ENCODE results near the gene VSTM4. TPM values are rescaled to one million over a fixed set of nuclear protein-coding genes. Genes with fewer than 3 reads are reported as not detected.

Gene VSTM4
- total RNA-seq, 1 donor: 10.1 TPM

DNA sequence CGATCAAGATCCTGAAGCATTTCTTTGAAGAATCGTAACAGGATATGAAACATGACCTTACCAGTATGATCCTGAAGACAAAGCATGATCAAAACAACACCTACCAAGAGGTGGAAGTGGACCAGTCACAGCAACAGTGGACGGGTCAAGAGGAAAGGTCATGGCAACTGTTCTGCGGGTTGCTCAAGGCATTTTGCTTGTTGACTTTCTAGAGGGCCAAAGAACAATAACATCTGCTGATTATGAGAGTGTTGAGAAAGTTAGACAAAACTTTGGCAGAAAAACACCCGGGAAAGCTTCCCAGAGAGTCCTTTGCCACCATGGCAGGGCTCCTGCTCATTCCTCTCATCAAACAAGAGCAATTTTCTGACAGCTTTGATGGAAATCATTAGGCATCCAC is 110.1 kb downstream of the VSTM4 start:
- DNase-seq (ENCODE audit: insufficient read length, low spot score, missing footprints): no peak
- Histone ChIP-seq H3K4me2 (ENCODE audit: insufficient read depth, low read length) (no peak overlapping the region), H3K9me3 (ENCODE audit: low read depth, low read length) (no peaks in the 10 kb centered on the region), H4K20me1 (ENCODE audit: insufficient read depth, low read length) (no peaks in the 10 kb centered on the region), H3K36me3 (ENCODE audit: insufficient read depth, low read length) (no peaks in the 10 kb centered on the region), H3K27me3 (ENCODE audit: insufficient read depth, low read length) (peaks cover 14% of the 10 kb centered on the region), H3K4me3 (ENCODE audit: insufficient read depth, low read length) (no peak overlapping the region), H3K4me1 (ENCODE audit: insufficient read depth, low read length) (no peaks in the 10 kb centered on the region), H3K79me2 (ENCODE audit: insufficient read depth, low read length) (no peaks in the 10 kb centered on the region), H3K27ac (ENCODE audit: low read depth, low read length) (no peak overlapping the region), H2AFZ (ENCODE audit: low read length) (no peak overlapping the region)
- TF ChIP-seq, protein P1, sequence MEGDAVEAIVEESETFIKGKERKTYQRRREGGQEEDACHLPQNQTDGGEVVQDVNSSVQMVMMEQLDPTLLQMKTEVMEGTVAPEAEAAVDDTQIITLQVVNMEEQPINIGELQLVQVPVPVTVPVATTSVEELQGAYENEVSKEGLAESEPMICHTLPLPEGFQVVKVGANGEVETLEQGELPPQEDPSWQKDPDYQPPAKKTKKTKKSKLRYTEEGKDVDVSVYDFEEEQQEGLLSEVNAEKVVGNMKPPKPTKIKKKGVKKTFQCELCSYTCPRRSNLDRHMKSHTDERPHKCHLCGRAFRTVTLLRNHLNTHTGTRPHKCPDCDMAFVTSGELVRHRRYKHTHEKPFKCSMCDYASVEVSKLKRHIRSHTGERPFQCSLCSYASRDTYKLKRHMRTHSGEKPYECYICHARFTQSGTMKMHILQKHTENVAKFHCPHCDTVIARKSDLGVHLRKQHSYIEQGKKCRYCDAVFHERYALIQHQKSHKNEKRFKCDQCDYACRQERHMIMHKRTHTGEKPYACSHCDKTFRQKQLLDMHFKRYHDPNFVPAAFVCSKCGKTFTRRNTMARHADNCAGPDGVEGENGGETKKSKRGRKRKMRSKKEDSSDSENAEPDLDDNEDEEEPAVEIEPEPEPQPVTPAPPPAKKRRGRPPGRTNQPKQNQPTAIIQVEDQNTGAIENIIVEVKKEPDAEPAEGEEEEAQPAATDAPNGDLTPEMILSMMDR (IDR thresholded peaks at IDR 0.05; ENCODE audit: extremely low read depth, low read depth, low read length): no peak

DNA sequence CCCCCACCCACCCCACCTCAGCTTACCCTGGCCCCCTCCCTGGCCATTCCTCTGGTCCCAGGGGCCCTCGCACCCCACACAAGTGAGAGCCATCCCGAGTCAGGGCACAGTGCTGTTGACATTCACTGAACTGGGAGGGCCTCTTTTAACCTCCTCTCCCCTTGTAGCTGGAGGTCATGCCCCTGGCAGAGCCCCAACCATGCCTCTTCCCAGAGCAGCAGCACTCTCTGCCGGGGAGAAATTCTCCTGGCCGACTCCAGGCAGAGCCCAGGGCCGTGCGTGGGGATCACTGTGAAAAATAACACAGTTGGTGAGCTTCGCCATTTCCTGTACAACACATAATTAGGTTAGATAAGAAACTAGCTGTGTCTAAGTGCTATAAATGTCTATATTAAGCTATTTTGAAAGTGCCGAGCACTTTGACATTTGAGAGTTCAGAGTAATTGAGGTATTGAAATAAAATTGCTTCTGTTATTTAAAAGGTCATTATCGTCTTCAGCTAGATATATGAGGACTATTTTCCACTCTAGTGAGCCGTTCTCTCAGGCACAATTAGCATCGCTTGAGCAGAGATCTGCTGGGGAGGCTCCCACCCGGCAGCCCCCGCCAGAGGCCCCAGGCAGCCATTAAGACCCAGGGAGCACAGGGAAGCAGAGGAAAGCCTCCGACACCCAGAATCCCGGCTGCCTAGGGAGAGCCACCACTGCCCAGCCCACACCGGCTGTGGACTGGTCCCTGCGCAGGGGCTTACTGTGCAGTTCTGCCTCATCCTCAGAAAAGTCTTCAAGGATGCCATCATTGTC is 113.3 kb downstream of the VSTM4 start:
- Histone ChIP-seq H3K4me2 (ENCODE audit: insufficient read depth, low read length) (no peak overlapping the region), H3K27ac (ENCODE audit: low read depth, low read length) (no peak overlapping the region), H3K4me3 (ENCODE audit: insufficient read depth, low read length) (no peak overlapping the region), H3K27me3 (ENCODE audit: insufficient read depth, low read length) (no peaks in the 10 kb centered on the region), H2AFZ (ENCODE audit: low read length) (no peak overlapping the region), H3K79me2 (ENCODE audit: insufficient read depth, low read length) (no peaks in the 10 kb centered on the region), H3K36me3 (ENCODE audit: insufficient read depth, low read length) (no peaks in the 10 kb centered on the region), H4K20me1 (ENCODE audit: insufficient read depth, low read length) (no peaks in the 10 kb centered on the region), H3K4me1 (ENCODE audit: insufficient read depth, low read length) (no peaks in the 10 kb centered on the region), H3K9me3 (ENCODE audit: low read depth, low read length) (no peaks in the 10 kb centered on the region)
- TF ChIP-seq, protein P1 (IDR thresholded peaks at IDR 0.05; ENCODE audit: extremely low read depth, low read depth, low read length): no peak
- no peak for DNase-seq (ENCODE audit: insufficient read length, low spot score, missing footprints)

DNA sequence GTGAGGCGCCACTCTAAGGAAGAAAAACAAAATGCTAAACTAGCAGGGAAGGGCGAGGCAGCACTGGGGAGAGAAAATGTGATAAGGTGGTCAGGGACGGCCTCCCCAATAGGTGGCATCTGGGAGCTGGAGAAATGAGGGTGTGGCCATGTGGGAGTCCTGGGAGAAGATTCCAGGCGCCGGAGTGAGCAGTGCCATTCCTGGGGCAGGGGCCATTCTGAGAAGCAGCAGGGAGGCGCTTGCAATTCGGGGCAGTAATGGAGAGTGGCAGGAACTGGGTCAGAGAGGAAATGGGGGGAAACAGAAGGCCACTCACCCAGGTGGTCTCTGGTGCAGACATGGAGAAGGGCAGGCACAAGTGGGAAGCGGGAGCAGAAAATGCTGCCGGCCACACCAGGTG is 113.9 kb downstream of the VSTM4 start:
- no peak for DNase-seq (ENCODE audit: insufficient read length, low spot score, missing footprints)
- no peak overlapping the region for H3K4me3 ChIP-seq (ENCODE audit: insufficient read depth, low read length)
- TF ChIP-seq, protein P1 (IDR thresholded peaks at IDR 0.05; ENCODE audit: extremely low read depth, low read depth, low read length): no peak
- no peak overlapping the region for H3K27ac ChIP-seq (ENCODE audit: low read depth, low read length)
- no peaks in the 10 kb centered on the region for H3K79me2 ChIP-seq (ENCODE audit: insufficient read depth, low read length)
- no peaks in the 10 kb centered on the region for H3K36me3 ChIP-seq (ENCODE audit: insufficient read depth, low read length)
- no peaks in the 10 kb centered on the region for H3K27me3 ChIP-seq (ENCODE audit: insufficient read depth, low read length)
- no peaks in the 10 kb centered on the region for H4K20me1 ChIP-seq (ENCODE audit: insufficient read depth, low read length)
- H2AFZ ChIP-seq (ENCODE audit: low read length): no peak overlapping the region
- H3K4me1 ChIP-seq (ENCODE audit: insufficient read depth, low read length): no peaks in the 10 kb centered on the region
- H3K4me2 ChIP-seq (ENCODE audit: insufficient read depth, low read length): no peak overlapping the region
- H3K9me3 ChIP-seq (ENCODE audit: low read depth, low read length): no peaks in the 10 kb centered on the region

DNA sequence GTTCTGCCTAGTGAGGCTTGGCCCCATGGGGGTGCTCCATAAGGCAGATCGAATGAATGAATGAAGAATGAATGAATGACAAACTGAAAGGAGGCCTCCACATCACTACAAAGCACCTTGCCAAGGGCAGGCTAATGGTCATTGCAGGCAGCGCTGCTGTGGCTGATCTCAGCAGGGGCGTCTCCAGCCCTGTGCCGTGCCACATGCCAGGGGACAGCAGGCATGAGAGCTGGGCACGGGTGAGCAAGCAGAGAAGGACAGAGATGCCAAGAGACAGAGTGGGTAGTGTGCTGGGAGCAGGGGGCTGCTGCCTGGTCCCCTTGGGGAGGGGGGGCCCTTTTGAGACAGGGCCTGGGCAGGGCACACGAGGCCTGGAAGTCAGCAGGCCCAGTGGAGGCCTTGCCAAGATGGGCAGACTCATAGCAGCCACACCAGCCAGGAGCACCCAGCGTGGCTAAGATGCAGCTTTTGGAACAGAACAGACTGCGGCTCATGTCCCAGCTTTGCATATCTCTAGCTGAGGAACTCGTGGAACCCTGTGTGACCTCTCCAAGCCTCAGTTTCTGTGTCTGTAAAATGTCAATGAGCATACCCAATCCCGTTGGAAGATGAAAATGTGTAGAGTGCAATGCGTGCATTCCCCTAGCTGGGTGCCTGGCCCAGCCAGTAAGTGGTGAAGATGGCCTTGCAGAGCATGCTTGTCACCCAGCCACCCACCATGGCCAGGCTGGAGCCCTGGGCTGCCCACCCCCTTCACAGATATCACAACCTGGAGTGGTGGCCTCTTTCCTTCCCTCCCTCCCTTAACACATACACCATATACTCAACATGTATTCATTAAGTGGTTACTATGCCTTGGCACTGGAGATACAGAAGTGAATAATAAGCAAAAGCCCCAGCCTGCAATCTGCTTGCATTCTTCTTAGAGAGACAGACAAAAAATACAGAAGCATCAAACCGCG is 114.6 kb downstream of the VSTM4 start:
- TF ChIP-seq, protein P1 (IDR thresholded peaks at IDR 0.05; ENCODE audit: extremely low read depth, low read depth, low read length): no peak
- no peaks in the 10 kb centered on the region for H3K9me3 ChIP-seq (ENCODE audit: low read depth, low read length)
- no peaks in the 10 kb centered on the region for H4K20me1 ChIP-seq (ENCODE audit: insufficient read depth, low read length)
- H3K4me2 ChIP-seq (ENCODE audit: insufficient read depth, low read length): no peak overlapping the region
- no peaks in the 10 kb centered on the region for H3K4me1 ChIP-seq (ENCODE audit: insufficient read depth, low read length)
- no peak overlapping the region for H3K4me3 ChIP-seq (ENCODE audit: insufficient read depth, low read length)
- H3K27ac ChIP-seq (ENCODE audit: low read depth, low read length): no peak overlapping the region
- no peaks in the 10 kb centered on the region for H3K36me3 ChIP-seq (ENCODE audit: insufficient read depth, low read length)
- no peaks in the 10 kb centered on the region for H3K27me3 ChIP-seq (ENCODE audit: insufficient read depth, low read length)
- no peaks in the 10 kb centered on the region for H3K79me2 ChIP-seq (ENCODE audit: insufficient read depth, low read length)
- DNase-seq (ENCODE audit: insufficient read length, low spot score, missing footprints): no peak
- no peak overlapping the region for H2AFZ ChIP-seq (ENCODE audit: low read length)
